Left lobe of liver (tissue), 2 donors: ENCODE measurements around the gene KAZN. TPM values are rescaled to one million over a fixed set of nuclear protein-coding genes. Genes with fewer than 3 reads are reported as not detected.
"Not testable (repeated sequence)": the region's sequence is repeated elsewhere in the genome, so short reads cannot be mapped to it uniquely, and the experiment has no call there.

Experiments used
- ATAC-seq: fragments of 200-7000 bp; cut with Tn5 transposase; one replicate; pipeline ENCODE4 v1.9.1; 2020; ENCODE audit warnings: mild to moderate bottlenecking, moderate library complexity
- DNase-seq: peaks from one replicate; pipeline ENCODE4 v3.0.0-alpha.2; 2020; ENCODE audit warnings: low spot score
- total RNA-seq: library from RNA; stranded (reverse); gene quantifications from one replicate; pipeline ENCODE4 v1.2.1, GENCODE V29; 2021
- donor health status: DM: no; HTN: no; CAD: no; lungs with moderate emphysema.
- donor health status: DM: no; HTN: yes; CAD: no.

The KAZN gene
- total RNA-seq, 1 donor from 2014 or later: 4.4 TPM

DNA sequence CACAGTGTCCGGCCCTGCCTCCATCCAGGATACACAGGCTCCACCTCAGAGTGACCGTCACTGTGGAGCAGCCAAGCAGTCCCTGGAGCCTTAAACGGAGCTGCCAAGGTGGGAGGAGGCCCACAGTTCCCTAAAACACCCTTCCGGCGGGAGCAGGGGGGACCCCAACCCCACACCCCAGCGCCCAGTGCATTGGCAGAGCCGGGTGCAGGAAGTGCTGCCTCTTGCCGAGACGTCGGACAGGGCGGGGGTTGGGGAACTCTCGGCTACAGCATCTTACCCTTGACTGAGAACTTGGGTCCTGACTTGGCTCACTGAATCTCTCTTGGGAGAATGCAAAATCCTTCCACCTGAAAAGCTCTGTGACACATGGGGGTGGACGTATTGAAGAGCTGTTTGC, 516.4 kb downstream of the KAZN start:
- DNase-seq: no peak

GRCh38 chr1:15115542-15116330, 517.3 kb downstream of the KAZN start:
- DNase-seq (no peak), ATAC-seq (no peak)

More for the DNA sequence above, 516.4 kb downstream of the KAZN start:
- no peak for ATAC-seq

GRCh38 chr1:15116966-15117365, 518.5 kb downstream of the KAZN start:
- ATAC-seq (no peak), DNase-seq (no peak)

DNA sequence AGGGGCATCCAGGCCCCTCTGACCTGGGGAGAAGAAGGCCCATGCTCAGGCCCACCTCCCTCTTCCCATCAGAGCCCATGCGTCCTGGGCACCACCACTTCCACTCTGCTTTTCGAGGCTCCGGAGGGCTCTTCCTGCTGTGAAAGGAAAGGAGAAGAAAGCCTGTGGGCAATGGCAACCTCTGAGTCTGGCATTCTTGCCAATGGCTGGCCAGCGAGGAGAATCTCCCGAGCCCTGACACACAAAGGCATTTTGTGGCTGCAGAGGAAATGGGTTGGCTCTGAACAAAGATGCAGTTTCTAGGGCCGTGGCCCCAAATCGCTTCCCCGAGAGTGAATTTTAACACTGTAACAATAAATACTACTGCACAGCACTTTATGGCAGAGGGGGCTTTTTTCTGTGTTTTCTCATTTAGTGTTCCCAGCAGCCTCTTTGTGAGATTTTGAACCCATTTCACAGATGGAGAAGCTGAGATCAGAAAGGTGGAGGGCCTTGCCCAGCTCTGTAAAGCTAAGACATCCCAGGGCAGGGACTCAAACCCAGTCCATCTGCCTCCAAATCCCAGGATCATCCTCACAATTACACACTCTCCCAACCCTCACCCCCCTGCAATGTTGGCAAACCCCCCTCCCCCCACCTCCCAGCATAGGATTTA, 519.3 kb downstream of the KAZN start:
- ATAC-seq (no peak), DNase-seq (no peak)

- DNase-seq: no peak
- no peak for ATAC-seq
Observed at GRCh38 chr1:15118579-15118978, 520.1 kb downstream of the KAZN start.

DNA sequence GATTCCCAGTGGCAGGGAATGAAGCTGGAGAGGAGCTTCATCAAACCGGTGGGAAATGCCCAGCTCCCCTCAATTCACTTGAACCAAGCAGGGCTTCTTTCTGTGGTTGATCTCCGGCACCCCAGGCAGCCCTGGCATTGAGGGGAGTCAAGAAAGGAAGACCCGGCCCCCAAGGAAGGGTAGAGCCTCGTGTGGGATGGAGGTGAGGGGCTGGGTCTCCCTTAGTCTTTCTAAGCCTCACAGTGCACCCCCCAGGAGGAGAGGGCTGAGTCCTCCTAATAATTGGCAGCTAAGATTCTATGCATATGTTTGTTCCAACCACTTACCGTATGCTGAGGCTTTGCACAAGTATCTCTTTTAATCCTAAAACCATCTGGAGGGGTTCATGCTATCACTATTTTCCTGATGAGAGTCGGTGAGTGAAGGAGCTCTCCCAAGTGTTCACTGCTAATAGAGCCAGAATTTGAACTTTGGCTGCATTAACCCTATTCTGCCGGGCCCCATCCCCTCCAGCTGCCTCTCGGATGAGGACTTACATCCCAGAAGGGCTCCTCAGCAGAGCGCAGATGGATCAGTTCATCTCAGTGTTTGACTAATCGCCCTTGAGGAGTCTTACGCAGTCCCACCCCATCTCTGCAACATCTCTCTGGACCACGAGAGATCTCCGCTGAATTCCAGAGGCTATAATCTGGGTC, 521.9 kb downstream of the KAZN start:
- ATAC-seq (no peak), DNase-seq (no peak)

GRCh38 chr1:15122331-15122730, 523.8 kb downstream of the KAZN start:
- DNase-seq: no peak
- no peak for ATAC-seq

DNA sequence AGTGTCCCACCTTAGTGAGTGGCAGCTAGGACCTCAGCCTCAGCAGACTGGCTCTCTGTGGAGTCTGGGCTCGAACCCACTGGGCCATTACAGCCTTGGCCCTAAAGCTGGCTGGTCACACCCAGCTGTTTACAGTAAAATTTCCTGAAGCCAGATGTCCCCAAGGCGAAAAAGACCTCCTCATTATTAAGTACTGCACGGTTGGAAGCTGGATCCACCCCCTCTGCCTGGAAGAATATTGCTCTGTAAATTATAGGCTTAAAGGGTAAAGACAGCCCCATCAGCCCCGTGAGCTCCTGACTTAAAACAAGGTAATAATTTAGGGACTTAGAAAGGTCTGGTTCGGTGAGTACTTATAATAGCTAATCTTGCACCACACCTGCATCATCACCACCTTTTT, 524.8 kb downstream of the KAZN start:
- no peak for ATAC-seq

GRCh38 chr1:15123925-15124324, 525.4 kb downstream of the KAZN start:
- DNase-seq: no peak
- ATAC-seq: no peak

More for the DNA sequence above, 524.8 kb downstream of the KAZN start:
- no peak for DNase-seq

DNA sequence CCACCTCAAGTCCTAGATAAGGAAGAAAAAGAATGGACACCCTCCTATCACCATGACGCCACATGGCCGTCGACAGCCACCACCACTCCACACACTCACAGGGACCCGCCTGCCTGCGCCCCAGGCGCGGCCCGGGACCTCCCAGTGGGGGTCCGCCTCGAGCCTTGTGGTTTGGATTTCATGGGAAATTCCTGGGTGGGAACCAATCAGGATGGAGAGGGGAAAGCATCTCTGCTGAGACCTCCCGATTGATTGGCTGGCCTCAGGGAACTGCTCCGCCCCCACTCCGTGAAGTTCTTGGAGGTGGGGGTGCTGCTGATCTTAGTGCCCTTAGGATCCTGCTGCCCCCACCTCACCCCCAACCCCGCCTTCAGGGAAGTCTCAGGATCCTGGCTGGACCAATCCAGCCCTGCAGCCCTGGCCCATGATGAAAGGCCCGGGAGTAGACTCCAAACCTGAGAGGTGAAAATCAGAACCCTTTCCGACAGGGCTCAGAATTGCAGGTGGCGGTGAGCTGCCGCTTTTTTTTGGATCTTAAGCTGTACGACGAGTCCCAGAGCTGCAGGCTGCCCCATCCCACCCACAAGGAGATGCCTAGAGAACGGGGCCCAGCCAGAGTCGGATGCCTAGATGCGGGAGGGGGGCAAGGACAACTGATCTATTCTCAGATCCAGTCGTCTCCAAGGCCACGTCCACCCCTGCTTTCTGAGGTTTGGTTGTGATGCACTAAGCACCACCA, 526.0 kb downstream of the KAZN start:
- DNase-seq (no peak), ATAC-seq (no peak)

DNA sequence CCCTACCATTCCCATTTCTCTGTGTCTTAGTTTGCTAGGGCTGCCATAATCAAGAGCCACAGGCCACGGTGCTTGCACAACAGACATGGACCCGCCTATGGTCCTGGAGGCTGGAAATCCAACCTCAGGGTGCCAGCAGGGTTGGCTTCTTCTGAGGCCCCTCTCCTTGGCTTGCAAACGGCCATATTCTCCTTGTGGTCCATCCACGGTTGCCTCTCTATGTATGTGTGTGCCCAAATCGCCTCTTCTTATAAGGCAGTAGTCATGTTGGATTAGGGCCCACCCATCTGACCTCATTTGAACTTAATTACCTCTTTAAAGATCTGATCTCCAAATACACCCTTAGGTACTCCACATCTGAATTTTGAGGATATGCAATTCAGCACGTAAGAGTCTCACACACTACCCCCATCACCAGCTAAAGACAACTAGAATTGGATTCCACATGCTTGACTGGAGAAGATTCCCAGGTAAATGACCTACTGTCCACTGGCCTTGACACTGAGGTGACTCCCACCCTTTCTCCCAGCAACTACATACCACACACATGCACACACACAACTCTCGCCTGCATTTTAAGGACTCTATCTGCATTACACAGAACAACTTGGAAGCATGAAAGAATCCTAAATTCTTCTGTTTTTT, 526.7 kb downstream of the KAZN start:
- ATAC-seq (no peak), DNase-seq (no peak)

DNA sequence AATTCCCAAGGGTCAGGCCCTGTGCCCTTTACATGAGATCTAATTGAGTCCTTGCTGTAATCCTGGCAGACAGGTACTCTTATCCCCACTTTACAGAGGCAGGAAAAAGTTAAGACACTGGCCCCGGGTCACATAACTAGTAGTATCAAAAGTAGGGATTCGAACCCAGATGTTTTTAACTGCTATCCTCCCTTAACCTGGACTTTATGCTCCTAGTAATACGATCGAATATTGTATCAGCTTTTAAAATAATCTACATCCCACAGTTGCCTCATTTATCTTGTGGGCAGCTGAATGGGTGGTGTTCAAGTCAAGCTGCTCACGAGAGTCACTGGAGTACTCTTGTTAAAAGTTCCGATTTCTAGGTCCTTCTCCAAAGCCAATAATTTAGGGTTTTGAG, 529.6 kb downstream of the KAZN start:
- no peak for ATAC-seq
- DNase-seq: no peak

DNA sequence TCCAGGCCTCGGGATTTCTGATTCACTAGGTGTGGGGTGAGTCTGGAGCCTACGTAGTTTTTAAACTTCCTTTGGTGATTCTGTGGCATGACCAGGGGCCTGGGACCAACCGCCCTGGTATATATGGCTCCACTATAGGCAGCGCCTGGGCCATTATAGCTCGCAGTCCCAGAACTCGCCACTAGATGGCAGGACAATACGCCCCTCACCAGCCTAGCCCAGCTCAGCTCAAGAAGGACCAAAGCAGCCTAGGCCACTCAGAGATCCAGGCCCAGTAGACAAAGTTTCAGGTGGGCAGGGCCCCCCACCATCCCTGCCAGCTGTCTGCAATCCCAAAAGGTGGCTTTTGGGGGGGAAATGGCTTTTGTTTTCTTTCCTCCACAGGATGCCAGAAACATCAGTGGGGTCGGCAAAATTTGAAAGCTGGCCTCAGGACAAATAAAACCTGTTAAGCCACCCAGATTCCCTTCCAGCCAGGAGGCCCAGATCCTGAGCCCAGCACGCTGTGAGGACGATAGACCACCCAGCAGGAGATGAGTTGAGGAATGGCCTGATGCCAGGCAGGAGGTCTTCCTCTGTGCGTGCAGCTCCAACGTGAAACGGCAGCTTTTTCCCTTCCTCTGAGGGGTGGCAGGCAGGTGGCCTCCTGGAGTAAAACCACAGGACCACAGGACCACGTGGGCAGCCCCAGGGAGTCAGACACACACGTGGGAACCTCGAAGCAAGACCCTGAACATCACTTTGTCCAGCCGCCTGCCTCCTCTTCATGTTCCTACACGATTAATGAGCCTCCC, 530.2 kb downstream of the KAZN start:
- DNase-seq: peak; percentile 72
- peak; percentile 98 for ATAC-seq

GRCh38 chr1:15129944-15130343, 531.5 kb downstream of the KAZN start:
- ATAC-seq (no peak), DNase-seq (no peak)

DNA sequence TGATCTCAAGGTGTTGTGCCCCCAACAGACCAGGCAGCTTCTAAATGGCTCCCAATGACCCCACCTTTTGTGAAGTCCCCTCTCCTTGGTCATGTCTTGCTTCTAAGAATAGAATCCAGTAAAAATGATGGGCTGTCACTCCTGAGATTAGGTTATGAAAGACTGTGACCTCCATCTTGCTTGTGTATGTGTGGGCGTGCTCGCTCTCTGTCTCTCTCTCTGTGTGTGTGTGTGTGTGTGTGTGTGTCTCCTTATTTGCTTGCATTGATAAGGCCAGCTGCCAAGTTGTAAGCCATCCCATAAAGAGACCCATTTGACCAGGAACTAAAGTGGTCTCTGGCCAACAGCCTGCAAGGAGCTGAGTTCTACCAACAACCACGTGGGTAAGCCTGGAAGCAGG, 532.1 kb downstream of the KAZN start:
- ATAC-seq: no peak
- no peak for DNase-seq

DNA sequence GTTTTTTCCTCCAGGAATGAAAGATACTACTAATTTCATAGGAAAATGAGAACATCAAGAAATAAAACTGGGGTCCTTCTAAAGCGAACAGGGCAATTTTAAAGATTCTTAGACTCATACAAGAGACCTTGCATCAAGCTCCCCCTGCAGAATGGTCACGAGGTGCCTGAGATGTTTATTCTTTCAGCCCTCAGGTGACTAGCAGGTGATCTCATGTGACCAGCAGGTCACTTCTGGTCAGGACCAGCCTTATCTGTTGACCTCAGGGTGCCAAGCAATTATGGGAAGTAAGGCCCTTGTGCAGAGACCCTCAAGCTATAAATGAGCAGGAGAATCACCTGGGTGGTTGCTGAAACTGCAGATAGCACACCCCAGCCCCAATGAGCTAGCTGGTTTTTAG, 534.5 kb downstream of the KAZN start:
- ATAC-seq (no peak), DNase-seq (no peak)

GRCh38 chr1:15134285-15134684, 535.8 kb downstream of the KAZN start:
- ATAC-seq (no peak), DNase-seq (no peak)

GRCh38 chr1:15135604-15136003, 537.1 kb downstream of the KAZN start:
- DNase-seq, ATAC-seq: not testable (repeated sequence)

DNA sequence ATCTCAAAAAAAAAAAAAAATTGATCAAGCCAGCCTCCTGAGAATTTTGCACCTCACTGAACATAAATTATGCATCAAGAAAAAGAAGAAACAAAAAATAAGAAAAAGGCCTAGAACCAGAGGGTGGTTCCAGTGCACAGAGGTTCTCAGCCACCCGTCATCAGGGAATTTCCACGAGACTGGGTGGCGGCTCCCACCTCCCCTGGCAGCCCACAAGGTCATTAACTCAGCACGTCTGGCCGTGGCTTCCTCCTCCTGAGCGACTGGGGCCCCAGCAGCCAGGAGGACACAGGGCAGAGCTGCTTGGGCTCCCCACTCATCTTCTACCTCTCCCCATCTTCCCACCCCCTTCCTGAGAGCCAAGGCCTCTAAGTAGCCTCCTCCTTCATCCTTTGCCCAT, 539.3 kb downstream of the KAZN start:
- DNase-seq (no peak), ATAC-seq (no peak)
